Mesenchymal stem cell (in vitro differentiated cells and primary cell): ENCODE results near the gene PPP1R3F.

Source experiments
- DNase-seq: peaks from one replicate; pipeline ENCODE4 v3.0.0-alpha.2; 2013
- H2AFZ ChIP-seq: one replicate; pipeline ENCODE4 v1.6.1; 2013; ENCODE audit warnings: low read depth, mild to moderate bottlenecking, control low read depth, inconsistent platforms, low read length, moderate library complexity
- H2AK5ac ChIP-seq: 2 replicates; pipeline ENCODE4 v1.6.1; 2013; ENCODE audit warnings: low read length, moderate library complexity, mild to moderate bottlenecking, inconsistent platforms; ENCODE audit not compliant: severe bottlenecking
- H2BK120ac ChIP-seq: one replicate; pipeline ENCODE4 v1.6.1; 2013; ENCODE audit warnings: low read depth, mild to moderate bottlenecking, inconsistent platforms, low read length, moderate library complexity
- H2BK12ac ChIP-seq, 2 experiments: one replicate each; pipeline ENCODE4 v1.6.1; 2013; ENCODE audit warnings: inconsistent platforms in 2 of 2, low read length in 2 of 2, mild to moderate bottlenecking in 2 of 2, moderate library complexity in 2 of 2, control low read depth in 1 of 2
- H2BK15ac ChIP-seq: one replicate; pipeline ENCODE4 v1.6.1; 2013; ENCODE audit warnings: mild to moderate bottlenecking, low read depth, inconsistent platforms; ENCODE audit not compliant: poor library complexity, severe bottlenecking
- H2BK5ac ChIP-seq: 2 replicates; pipeline ENCODE4 v1.6.1; 2013; ENCODE audit warnings: low read depth, mild to moderate bottlenecking, low read length, control low read depth, inconsistent platforms; ENCODE audit not compliant: poor library complexity, severe bottlenecking
- H3K14ac ChIP-seq, 2 experiments: one replicate each; pipeline ENCODE4 v1.6.1; 2013; ENCODE audit warnings: inconsistent platforms in 2 of 2, low read length in 2 of 2, control low read depth in 1 of 2, mild to moderate bottlenecking in 1 of 2, moderate library complexity in 1 of 2
- H3K18ac ChIP-seq, 2 experiments: one replicate each; pipeline ENCODE4 v1.6.1; 2013; ENCODE audit warnings: inconsistent platforms in 2 of 2, low read length in 2 of 2, control low read depth in 1 of 2, low read depth in 1 of 2, mild to moderate bottlenecking in 1 of 2
- H3K23ac ChIP-seq, 2 experiments: one replicate each; pipeline ENCODE4 v1.6.1; 2013; ENCODE audit warnings: inconsistent platforms in 2 of 2, low read length in 2 of 2, mild to moderate bottlenecking in 2 of 2, moderate library complexity in 2 of 2, control low read depth in 1 of 2
- H3K27ac ChIP-seq: 2 replicates; pipeline ENCODE4 v1.5.1; 2013; ENCODE audit warnings: mild to moderate bottlenecking, moderate library complexity, low read length, control low read depth, inconsistent platforms; ENCODE audit not compliant: poor library complexity, severe bottlenecking
- H3K27me3 ChIP-seq, 2 experiments: 2 replicates each; pipeline versions ENCODE4 v1.6.1 to v1.7.0; 2013; ENCODE audit warnings: low read length in 2 of 2, mild to moderate bottlenecking in 2 of 2, moderate library complexity in 2 of 2, control low read depth in 1 of 2, inconsistent platforms in 1 of 2; ENCODE audit not compliant: control insufficient read depth in 1 of 2, insufficient read depth in 1 of 2
- H3K36me3 ChIP-seq, 2 experiments: 2 replicates each; pipeline versions ENCODE4 v1.6.1 to v1.7.0; 2013; ENCODE audit warnings: low read length in 2 of 2, control low read depth in 1 of 2, inconsistent platforms in 1 of 2, low read depth in 1 of 2, mild to moderate bottlenecking in 1 of 2; ENCODE audit not compliant: insufficient read depth in 2 of 2, control insufficient read depth in 1 of 2
- H3K4ac ChIP-seq, 2 experiments: one replicate each; pipeline ENCODE4 v1.6.1; 2013; ENCODE audit warnings: inconsistent platforms in 2 of 2, low read length in 2 of 2, mild to moderate bottlenecking in 2 of 2, moderate library complexity in 2 of 2, control low read depth in 1 of 2, low read depth in 1 of 2
- H3K4me1 ChIP-seq: 2 replicates; pipeline ENCODE4 v1.6.1; 2013; ENCODE audit warnings: low read depth, low read length, control low read depth; ENCODE audit not compliant: control insufficient read depth, insufficient read depth
- H3K4me2 ChIP-seq: 2 replicates; pipeline ENCODE4 v1.6.1; 2013; ENCODE audit warnings: low read length, mild to moderate bottlenecking, inconsistent platforms; ENCODE audit not compliant: poor library complexity, severe bottlenecking
- H3K4me3 ChIP-seq, 2 experiments: 2 replicates each; pipeline versions ENCODE4 v1.5.1 to v1.7.0; 2013; ENCODE audit warnings: low read length in 2 of 2, mild to moderate bottlenecking in 2 of 2, control low read depth in 1 of 2, low read depth in 1 of 2; ENCODE audit not compliant: insufficient read depth in 1 of 2
- H3K79me1 ChIP-seq: replicated peaks from 2 replicates; pipeline ENCODE4 v1.6.1; 2013; ENCODE audit warnings: mild to moderate bottlenecking, control low read depth, low read length, inconsistent platforms; ENCODE audit not compliant: poor library complexity, severe bottlenecking
- H3K9ac ChIP-seq: 2 replicates; pipeline ENCODE4 v1.7.0; 2013; ENCODE audit warnings: mild to moderate bottlenecking, low read length, moderate library complexity
- H3K9me3 ChIP-seq: 2 replicates; pipeline ENCODE4 v1.7.0; 2013; ENCODE audit warnings: mild to moderate bottlenecking, low read length; ENCODE audit not compliant: control insufficient read depth
- H4K8ac ChIP-seq: one replicate; pipeline ENCODE4 v1.6.1; 2013; ENCODE audit warnings: inconsistent platforms, mild to moderate bottlenecking, low read length, moderate library complexity
- H4K91ac ChIP-seq: one replicate; pipeline ENCODE4 v1.6.1; 2013; ENCODE audit warnings: mild to moderate bottlenecking, low read length, inconsistent platforms
- WGBS: methylation state at CpG from one replicate; pipeline ENCODE4 v1.1.7; 2013; ENCODE audit warnings: mixed read lengths; 5-methylcytosine and 5-hydroxymethylcytosine counted together

Gene PPP1R3F

GRCh38 chrX:49278081-49278480 lies 8.5 kb downstream of the PPP1R3F start:
- no peak overlapping the region for H2BK120ac ChIP-seq
- H2BK15ac ChIP-seq: no peak overlapping the region
- no peak overlapping the region for H3K27ac ChIP-seq
- H3K79me1 ChIP-seq: peaks cover 15% of the 10 kb centered on the region
- H3K4me1 ChIP-seq: peaks cover 6% of the 10 kb centered on the region
- no peak overlapping the region for H2AFZ ChIP-seq
- H3K9ac ChIP-seq: no peak overlapping the region
- H2BK12ac ChIP-seq: no peak overlapping the region
- H2AK5ac ChIP-seq: no peak overlapping the region
- H2BK5ac ChIP-seq: no peak overlapping the region
- H3K4me3 ChIP-seq: no peak overlapping the region
- no peaks in the 10 kb centered on the region for H3K9me3 ChIP-seq
- no peak overlapping the region for H3K14ac ChIP-seq
- peaks cover 0 to 6% of the 10 kb centered on the region in 2 experiments for H3K36me3 ChIP-seq
- no peak for DNase-seq
- H3K4me2 ChIP-seq: no peak overlapping the region
- no peak overlapping the region for H4K91ac ChIP-seq
- H3K18ac ChIP-seq: no peak overlapping the region
- 97% methylated on average over 3 of the region's 3 CpGs for WGBS
- no peak overlapping the region for H4K8ac ChIP-seq
- no peak overlapping the region for H3K23ac ChIP-seq
- no peak overlapping the region for H3K4ac ChIP-seq
- H3K27me3 ChIP-seq: peaks cover 0 to 7% of the 10 kb centered on the region in 2 experiments

GRCh38 chrX:49282647-49283011 lies 13.0 kb downstream of the PPP1R3F start:
- no peak overlapping the region for H3K27ac ChIP-seq
- H2BK15ac ChIP-seq: no peak overlapping the region
- 20% methylated on average over 10 of the region's 11 CpGs for WGBS
- peak; percentile 20 for DNase-seq
- H3K14ac ChIP-seq: no peak overlapping the region
- H3K9ac ChIP-seq: peak overlapping the region; percentile 38
- no peak overlapping the region for H3K4me2 ChIP-seq
- no peak overlapping the region for H2BK120ac ChIP-seq
- no peak overlapping the region for H3K4ac ChIP-seq
- no peak overlapping the region for H3K18ac ChIP-seq
- H4K91ac ChIP-seq: no peak overlapping the region
- peaks cover 3% of the 10 kb centered on the region for H3K4me1 ChIP-seq
- no peak overlapping the region for H2BK12ac ChIP-seq
- no peak overlapping the region for H3K23ac ChIP-seq
- peaks cover 5% of the 10 kb centered on the region for H3K79me1 ChIP-seq
- no peak overlapping the region for H2AK5ac ChIP-seq
- H2AFZ ChIP-seq: no peak overlapping the region
- no peak overlapping the region for H3K4me3 ChIP-seq
- peaks cover 3 to 11% of the 10 kb centered on the region in 2 experiments for H3K36me3 ChIP-seq
- no peak overlapping the region for H2BK5ac ChIP-seq
- H4K8ac ChIP-seq: peak overlapping the region; percentile 35
- peaks cover 0 to 21% of the 10 kb centered on the region in 2 experiments for H3K27me3 ChIP-seq
- H3K9me3 ChIP-seq: no peaks in the 10 kb centered on the region

GRCh38 chrX:49284212-49284611 lies 14.6 kb downstream of the PPP1R3F start:
- H3K9ac ChIP-seq: no peak overlapping the region
- H2BK5ac ChIP-seq: no peak overlapping the region
- H3K4me2 ChIP-seq: no peak overlapping the region
- H2AK5ac ChIP-seq: no peak overlapping the region
- no peak overlapping the region for H2BK15ac ChIP-seq
- no peak overlapping the region for H3K23ac ChIP-seq
- H3K36me3 ChIP-seq: peaks cover 3 to 11% of the 10 kb centered on the region in 2 experiments
- no peak overlapping the region for H3K14ac ChIP-seq
- no peak overlapping the region for H3K4me3 ChIP-seq
- no peak overlapping the region for H2BK12ac ChIP-seq
- no peak overlapping the region for H3K27ac ChIP-seq
- peaks cover 1% of the 10 kb centered on the region for H3K4me1 ChIP-seq
- H4K8ac ChIP-seq: no peak overlapping the region
- DNase-seq: no peak
- no peak overlapping the region for H2BK120ac ChIP-seq
- no peaks in the 10 kb centered on the region for H3K9me3 ChIP-seq
- no peak overlapping the region for H2AFZ ChIP-seq
- H3K4ac ChIP-seq: no peak overlapping the region
- H4K91ac ChIP-seq: no peak overlapping the region
- H3K18ac ChIP-seq: no peak overlapping the region
- H3K27me3 ChIP-seq: peaks cover 0 to 26% of the 10 kb centered on the region in 2 experiments
- 96% methylated on average over 3 of the region's 3 CpGs for WGBS
- peaks cover 2% of the 10 kb centered on the region for H3K79me1 ChIP-seq

GRCh38 chrX:49286136-49286535 lies 16.5 kb downstream of the PPP1R3F start:
- no peak overlapping the region for H3K27ac ChIP-seq
- no peak overlapping the region for H4K8ac ChIP-seq
- no peak overlapping the region for H3K4me2 ChIP-seq
- no peak overlapping the region for H2BK12ac ChIP-seq
- H2AK5ac ChIP-seq: no peak overlapping the region
- WGBS: 96% methylated on average over 14 of the region's 18 CpGs
- no peak overlapping the region for H2BK5ac ChIP-seq
- H3K18ac ChIP-seq: no peak overlapping the region
- H3K4me3 ChIP-seq: no peak overlapping the region
- no peak overlapping the region for H4K91ac ChIP-seq
- H3K4me1 ChIP-seq: peaks cover 1% of the 10 kb centered on the region
- H3K23ac ChIP-seq: no peak overlapping the region
- no peaks in the 10 kb centered on the region for H3K79me1 ChIP-seq
- H3K27me3 ChIP-seq: peaks cover 0 to 30% of the 10 kb centered on the region in 2 experiments
- no peaks in the 10 kb centered on the region for H3K9me3 ChIP-seq
- H3K36me3 ChIP-seq: peaks cover 3 to 11% of the 10 kb centered on the region in 2 experiments
- DNase-seq: no peak
- no peak overlapping the region for H2BK120ac ChIP-seq
- H2BK15ac ChIP-seq: no peak overlapping the region
- H2AFZ ChIP-seq: no peak overlapping the region
- no peak overlapping the region for H3K4ac ChIP-seq
- H3K9ac ChIP-seq: no peak overlapping the region
- no peak overlapping the region for H3K14ac ChIP-seq
